Measurements from ENCODE around the gene SNX6. TPM values are rescaled to one million over a fixed set of nuclear protein-coding genes. Genes with fewer than 3 reads are reported as not detected.
"Not testable (repeated sequence)": the region's sequence is repeated elsewhere in the genome, so short reads cannot be mapped to it uniquely, and the experiment has no call there.

SNX6 gene
- total RNA-seq, 1 experiment from 2014 or later, result 92.8 TPM

DNA sequence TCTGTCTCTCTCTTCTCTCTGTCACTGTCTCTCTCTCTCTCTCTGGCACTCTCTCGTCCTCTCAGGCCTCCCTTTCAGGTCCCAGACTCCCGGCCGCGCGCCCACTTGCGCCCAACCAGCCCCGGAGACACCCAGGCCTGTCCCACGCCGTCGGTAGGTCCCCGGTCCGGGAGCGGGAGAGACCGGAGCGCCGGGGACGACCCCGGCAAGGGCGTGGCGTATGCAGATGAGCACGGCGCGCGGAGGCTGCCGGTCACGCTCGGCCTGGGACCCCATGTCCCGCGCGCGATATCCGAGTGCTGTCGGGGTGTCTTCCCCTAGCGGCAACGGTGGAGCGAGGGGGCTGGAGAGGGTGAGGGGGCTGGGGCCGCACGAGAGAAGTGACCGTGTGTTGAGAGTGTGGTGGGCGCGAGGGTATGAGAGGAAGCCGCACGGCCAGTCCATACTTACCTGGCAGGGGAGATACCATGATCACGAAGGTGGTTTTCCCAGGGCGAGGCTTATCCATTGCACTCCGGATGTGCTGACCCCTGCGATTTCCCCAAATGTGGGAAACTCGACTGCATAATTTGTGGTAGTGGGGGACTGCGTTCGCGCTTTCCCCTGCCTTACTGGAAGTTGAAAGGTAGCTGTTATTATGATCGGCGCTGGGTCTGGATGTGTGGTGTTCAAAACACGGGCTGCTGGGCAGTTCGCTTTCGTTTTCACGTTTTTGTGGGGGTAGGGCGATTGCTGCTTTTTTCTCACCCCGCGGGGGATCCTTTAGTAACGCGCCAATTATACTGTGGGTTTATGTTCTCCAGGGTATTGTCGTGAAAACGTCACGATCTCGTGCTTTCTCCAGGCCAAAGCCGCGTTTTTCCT is 83.4 kb downstream of the SNX6 start:
- in situ Hi-C loops (cut with HindIII; ENCODE audit: low pct_unique_long_range_greater_than_20kb, low sequenced_read_pairs); DNase-seq (ENCODE audit: low read depth, low spot score): not testable (repeated sequence)

DNA sequence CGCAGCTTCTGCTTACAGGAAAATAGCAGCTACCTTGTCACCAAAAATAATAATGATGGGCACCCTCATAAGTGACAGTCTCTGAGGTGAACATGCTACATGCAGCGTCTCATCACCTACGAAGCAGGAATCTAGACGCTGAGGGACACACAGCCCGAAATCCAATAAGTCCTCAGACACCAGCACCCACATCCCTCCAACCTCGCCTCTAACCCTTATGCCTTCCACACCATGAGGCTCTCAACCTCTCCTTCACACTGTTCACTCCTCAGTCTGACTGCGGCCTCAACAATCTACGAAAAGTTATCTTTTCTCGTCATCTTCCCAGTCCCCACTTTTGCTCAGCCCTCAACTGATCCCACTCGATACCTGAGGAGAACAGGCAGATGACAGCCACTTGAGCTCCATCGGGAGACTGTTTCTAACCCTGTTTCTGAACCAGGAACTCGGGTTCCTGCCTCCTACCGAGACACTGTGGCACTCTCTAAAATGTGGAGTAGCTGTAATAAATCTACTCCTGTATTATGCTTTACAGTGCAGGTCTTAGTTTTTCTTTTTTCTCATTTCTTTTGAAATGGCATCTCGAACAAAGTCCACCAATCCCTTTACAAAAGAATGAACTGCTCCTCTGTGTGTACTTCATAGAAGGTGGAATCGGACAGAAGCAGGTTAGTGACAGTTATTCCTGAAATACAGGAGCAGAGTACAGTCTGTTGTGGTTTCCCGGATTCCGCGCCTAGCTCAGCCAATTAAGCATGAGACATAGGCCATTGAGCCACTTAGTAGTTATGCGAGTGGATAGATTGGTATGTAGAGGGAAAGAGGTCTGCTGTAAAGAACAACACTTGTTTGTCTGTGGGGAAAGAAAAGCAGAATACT is 89.5 kb downstream of the SNX6 start:
- DNase-seq (ENCODE audit: low read depth, low spot score); in situ Hi-C loops (cut with HindIII; ENCODE audit: low pct_unique_long_range_greater_than_20kb, low sequenced_read_pairs): not testable (repeated sequence)

DNA sequence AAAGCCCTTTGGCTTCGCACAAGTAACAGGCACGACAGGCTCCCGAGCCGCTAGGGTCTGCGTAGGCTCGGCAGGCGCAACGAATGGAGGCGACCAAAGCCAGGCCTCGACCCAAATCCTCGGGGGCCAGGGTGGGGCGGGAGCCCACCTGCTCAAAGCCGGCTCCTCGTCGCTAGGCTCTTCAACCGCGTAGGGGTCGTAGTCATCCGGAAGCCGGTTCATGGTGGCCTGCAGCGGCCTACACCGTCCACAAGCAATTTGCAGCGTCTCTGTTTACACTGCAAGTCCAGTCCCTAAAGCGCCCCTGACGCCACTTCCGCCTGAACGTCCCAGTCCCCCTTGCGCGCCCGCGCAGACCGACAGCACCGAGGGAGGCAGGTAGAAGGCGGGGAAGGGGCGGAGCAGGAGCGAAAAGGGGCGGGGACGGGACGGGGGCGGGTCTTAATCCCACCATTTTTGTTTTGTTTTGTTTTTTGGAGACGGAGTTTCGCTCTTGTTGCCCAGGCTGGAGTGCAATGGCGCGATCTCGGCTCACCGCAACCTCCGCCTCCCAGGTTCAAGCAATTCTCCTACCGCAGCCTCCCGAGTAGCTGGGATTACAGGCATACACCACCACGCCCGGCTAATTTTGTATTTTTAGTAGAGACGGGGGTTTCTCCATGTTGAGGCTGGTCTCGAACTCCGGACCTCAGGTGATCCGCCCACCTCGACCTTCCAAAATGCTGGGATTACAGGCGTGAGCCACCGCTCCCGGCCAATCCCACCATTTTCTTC is 90.4 kb downstream of the SNX6 start, which contains the start of gene EAPP:
TSS of gene EAPP (minus strand) at position 295 of the 774 bp plus-strand sequence. CDS start at position 222, 73 bp downstream.
- peak; percentile 96 for DNase-seq (ENCODE audit: low read depth, low spot score)
- in situ Hi-C loops (cut with HindIII; ENCODE audit: low pct_unique_long_range_greater_than_20kb, low sequenced_read_pairs), result no loop called here

DNA sequence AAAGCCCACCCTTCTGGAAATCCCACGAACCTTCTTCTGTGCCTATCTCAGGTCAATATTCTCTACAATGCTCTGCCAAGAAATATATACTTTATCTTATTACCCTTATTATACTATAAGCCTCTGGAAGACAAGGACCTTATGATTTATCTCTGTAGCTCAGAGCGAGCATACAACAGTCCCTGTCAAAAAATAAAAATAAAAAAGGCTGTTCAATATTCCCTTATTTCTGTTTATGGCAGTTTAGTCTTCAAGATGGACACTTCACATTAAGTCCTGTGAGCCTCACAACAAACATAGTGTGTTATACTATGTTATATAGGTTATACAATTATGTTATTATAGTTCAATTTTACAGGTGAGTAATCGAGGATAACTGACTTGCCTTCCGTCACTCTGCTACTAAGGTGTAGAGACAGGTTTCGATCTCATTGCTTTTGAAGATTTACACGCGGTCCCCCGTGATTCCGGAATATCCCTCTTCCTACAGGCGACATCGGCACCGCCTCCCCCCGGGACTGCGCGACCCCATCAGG is 91.0 kb downstream of the SNX6 start:
- in situ Hi-C loops (cut with HindIII; ENCODE audit: low pct_unique_long_range_greater_than_20kb, low sequenced_read_pairs), result no loop called here
- DNase-seq (ENCODE audit: low read depth, low spot score), result no peak

DNA sequence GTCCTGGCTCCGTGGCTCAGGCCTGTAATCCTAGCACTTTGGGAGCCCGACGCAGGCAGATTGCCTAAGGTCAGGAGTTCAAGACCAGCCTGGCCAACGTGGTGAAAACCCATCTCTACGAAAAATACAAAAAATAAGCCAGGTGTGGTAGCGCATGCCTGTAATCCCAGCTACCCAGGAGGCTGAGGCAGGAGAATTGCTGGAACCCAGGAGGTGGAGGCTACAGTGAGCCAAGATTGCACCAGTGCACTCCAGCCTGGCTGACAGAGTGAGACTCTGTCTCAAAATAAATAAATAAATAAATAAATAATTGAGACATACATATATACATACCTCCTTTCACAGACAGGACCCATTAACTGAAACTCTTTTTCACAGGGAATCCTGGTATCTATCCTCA is 91.9 kb downstream of the SNX6 start:
- DNase-seq (ENCODE audit: low read depth, low spot score); in situ Hi-C loops (cut with HindIII; ENCODE audit: low pct_unique_long_range_greater_than_20kb, low sequenced_read_pairs): not testable (repeated sequence)

DNA sequence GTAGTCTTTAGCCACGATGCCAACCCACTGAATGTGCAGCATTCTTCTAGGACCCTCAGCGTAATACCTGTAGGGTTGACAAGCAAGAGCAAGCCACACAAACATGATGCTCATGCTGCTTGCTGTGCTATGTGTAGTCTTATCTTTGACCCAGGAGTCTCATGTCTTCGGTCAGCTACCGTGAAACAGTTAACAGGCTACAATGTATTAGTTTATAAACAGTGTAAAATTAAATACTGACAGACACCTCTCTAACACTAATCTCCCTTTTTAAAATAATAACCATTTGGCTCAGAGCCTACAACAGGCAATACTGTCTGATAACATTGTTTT is 92.3 kb downstream of the SNX6 start:
- in situ Hi-C loops (cut with HindIII; ENCODE audit: low pct_unique_long_range_greater_than_20kb, low sequenced_read_pairs), result no loop called here

DNA sequence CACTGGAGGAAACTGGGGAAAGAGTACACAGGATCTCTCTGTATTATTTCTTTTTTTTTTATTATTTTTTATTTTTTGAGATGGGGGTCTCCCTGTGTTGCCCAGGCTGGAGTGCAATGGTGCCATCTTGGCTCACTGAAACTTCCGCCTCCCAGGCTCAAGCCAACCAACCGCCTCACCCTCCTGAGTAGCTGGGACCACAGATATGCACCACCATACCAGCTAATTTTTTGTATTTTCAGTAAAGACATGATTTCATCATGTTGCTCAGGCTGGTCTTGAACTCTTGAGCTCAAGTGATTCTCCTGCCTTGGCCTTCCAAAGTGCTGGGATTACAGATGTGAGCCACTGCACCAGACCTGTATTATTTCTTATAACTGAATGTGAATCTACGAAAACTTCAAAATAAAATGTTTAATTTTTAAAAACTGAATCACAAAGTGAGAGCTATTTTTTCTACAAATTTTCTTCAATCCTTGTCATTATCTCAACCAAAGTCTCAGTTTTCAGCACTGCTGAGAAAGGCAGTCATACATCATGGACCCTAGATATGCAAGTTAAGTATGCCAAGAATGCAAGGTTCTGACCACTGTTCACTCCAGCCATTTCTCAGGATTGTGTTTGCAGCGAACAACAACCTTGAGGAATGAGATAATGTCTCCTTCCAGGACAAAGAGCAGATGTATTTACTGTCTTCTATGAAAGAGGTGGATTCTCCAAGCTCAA is 92.8 kb downstream of the SNX6 start:
- DNase-seq (ENCODE audit: low read depth, low spot score), result no peak
- in situ Hi-C loops (cut with HindIII; ENCODE audit: low pct_unique_long_range_greater_than_20kb, low sequenced_read_pairs), result no loop called here

More for the DNA sequence above, 92.3 kb downstream of the SNX6 start:
- DNase-seq (ENCODE audit: low read depth, low spot score), result no peak

DNA sequence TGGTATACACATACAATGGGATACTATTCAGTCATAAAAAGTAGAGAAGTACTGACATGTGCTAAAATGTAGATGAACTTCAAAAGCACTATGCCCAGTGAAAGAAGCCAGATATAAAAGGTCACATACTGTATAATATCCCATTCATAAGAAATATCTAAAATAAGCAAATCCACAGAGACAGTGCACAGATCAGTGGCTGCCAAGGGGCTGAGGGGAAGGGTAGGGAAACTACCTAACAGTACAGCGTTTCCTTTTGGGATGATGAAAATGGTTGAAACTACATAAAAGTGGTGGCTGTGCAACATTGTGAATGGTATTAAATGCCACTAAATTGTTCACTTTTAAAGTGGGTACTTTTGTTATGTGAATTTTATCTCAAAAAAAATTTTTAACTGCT is 102.4 kb downstream of the SNX6 start:
- peak; percentile 33 for DNase-seq (ENCODE audit: low read depth, low spot score)
- in situ Hi-C loops (cut with HindIII; ENCODE audit: low pct_unique_long_range_greater_than_20kb, low sequenced_read_pairs), result no loop called here

DNA sequence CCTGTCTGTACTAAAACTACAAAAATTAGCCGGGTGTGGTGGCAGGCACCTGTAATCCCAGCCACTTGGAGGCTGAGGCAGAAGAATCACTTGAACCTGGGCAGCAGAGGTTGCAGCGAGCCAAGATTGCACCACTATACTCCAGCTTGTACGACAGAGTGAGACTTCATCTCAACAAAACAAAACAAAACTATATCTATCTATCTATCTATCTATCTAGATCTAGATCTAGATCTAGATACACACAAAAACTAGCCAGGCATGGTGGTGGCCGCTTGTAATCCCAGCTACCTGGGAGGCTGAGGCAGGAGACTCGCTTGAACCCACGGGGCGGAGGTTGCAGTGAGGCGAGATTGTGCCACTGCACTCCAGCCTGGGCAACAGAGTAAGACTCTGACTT is 105.7 kb downstream of the SNX6 start:
- in situ Hi-C loops (cut with HindIII; ENCODE audit: low pct_unique_long_range_greater_than_20kb, low sequenced_read_pairs); DNase-seq (ENCODE audit: low read depth, low spot score): not testable (repeated sequence)

DNA sequence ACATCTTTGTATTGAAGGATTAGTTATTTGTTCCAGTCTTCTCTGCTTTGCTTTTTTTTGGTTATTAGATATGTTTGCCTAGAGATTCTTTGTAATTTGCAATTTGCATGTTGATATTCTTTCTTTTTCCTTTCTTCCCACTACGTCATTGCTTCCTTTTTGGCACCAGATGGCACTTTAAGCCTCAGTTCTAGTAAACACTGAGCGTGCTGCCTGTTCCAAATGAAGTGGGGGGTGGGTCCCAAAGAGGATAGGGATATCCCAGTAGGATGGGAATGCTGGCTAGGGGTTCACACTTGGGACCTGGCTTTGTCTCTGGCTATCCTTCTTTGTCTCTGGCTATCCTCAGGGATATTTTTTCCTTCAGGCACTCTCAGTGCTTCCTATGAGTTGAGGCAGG is 107.5 kb downstream of the SNX6 start:
- in situ Hi-C loops (cut with HindIII; ENCODE audit: low pct_unique_long_range_greater_than_20kb, low sequenced_read_pairs), result no loop called here
- DNase-seq (ENCODE audit: low read depth, low spot score), result no peak

DNA sequence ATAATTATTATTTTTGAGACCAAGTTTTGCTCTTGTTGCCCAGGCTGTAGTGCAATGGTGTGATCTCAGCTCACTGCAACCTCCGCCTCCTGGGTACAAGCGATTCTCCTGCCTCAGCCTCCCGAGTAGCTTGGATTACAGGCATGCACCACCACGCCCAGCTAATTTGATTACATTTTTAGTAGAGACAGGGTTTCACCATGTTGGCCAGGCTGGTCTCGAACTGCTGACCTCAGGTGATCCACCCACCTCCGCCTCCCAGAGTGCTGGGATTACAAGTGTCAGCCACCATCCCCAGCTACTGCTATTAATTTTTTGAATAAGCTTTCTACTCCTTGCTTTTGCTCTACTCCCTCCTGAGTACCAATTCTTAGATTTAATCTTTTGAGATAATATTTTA is 108.9 kb downstream of the SNX6 start:
- in situ Hi-C loops (cut with HindIII; ENCODE audit: low pct_unique_long_range_greater_than_20kb, low sequenced_read_pairs); DNase-seq (ENCODE audit: low read depth, low spot score): not testable (repeated sequence)

DNA sequence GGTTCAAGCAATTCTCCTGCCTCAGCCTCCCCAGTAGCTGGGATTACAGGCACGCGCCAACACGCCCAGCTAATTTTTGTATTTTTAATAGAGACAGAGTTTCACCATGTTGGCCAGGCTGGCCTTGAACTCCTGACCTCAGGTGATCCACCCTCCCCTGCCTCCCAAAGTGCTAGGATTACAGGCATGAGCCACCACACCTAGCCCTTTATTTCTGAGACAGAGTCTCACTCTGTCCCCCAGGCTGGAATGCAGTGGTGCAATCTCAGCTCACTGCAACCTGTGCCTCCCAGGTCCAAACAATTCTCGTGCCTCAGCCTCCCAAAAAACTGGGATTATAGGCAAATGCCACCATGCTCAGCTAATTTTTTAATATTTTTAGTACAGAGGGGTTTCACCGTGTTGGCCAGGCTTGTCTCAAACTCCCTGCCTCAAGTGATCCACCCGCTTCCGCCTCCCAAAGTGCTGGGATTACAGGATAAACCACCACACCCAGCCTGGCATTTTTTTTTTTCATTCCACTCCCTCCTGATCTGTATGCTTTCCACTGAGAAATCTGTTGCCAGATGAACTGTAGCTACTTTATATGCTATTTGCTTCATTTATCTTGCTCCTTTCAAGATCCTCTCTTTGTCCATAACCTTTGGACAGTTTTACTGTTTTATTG is 109.5 kb downstream of the SNX6 start:
- in situ Hi-C loops (cut with HindIII; ENCODE audit: low pct_unique_long_range_greater_than_20kb, low sequenced_read_pairs); DNase-seq (ENCODE audit: low read depth, low spot score): not testable (repeated sequence)

Small RNA genes within 50 kb of the gene (small RNA-seq; reads per million reads assigned to genes)
- 0 reads per million in 2 experiments for gene RNU1-27P
- gene RNU1-28P, result 0 reads per million in 2 experiments
- gene RNU6-1261P, result 0 reads per million in 2 experiments

Other genes starting within 250 kb of the SNX6 start
- gene SPTSSA, start 167.9 kb downstream of the SNX6 start, total RNA-seq (2014; rRNA removed; shearing (Covaris generic)), result 12.4 and 13.8 TPM in 2 replicates
- 61.9 and 69.4 TPM in 2 replicates for gene EAPP, start 90.4 kb downstream of the SNX6 start, total RNA-seq (2014; rRNA removed; shearing (Covaris generic))
- gene CFL2, start 84.4 kb upstream of the SNX6 start, total RNA-seq (2014; rRNA removed; shearing (Covaris generic)), result 103 and 104 TPM in 2 replicates
- 27.5 and 33.3 TPM in 2 replicates for gene BAZ1A, start 245.2 kb upstream of the SNX6 start, total RNA-seq (2014; rRNA removed; shearing (Covaris generic))